Measurements from ENCODE around the gene PRKAR1B. TPM values are rescaled to one million over a fixed set of nuclear protein-coding genes. Genes with fewer than 3 reads are reported as not detected.
"Not testable (repeated sequence)": the region's sequence is repeated elsewhere in the genome, so short reads cannot be mapped to it uniquely, and the experiment has no call there.

Gene PRKAR1B
- polyA plus RNA-seq, 1 of the 3 experiments (the other 2 are of a cell fraction), result 63.7 TPM

DNA sequence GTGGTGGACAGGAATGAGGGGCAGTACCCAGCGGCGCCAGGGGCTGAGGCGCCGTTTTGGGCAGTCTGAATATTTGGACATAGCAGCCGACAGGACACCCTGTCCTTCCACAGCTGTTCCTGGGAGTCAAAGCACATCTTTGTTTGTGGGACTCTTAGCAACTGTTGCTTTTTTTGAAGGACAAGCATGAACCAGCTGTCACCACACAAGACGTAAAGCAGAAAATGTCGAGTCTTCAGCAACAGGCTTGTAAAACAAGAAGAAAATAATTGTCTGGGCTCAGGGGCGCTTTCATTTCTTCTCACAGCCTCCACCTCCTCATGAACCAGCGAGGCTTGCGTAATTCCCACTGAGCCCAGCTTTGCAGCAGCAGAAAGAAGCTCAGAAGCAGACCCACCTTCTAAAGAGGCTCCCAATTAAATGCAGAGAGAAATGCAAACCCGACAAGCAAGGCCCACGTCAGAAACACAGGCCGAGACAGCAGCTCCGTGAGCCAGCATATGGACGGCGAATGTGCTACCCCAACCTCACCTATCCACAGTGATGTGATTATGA, 69.4 kb downstream of the PRKAR1B start:
- Histone ChIP-seq H3K9me3 (no peaks in the 10 kb centered on the region), H3K4me3 (ENCODE audit: low read depth in 2 of 2, low read length in 1 of 2) (no peak overlapping the region), H3K4me1 (ENCODE audit: control insufficient read depth in 1 of 2, insufficient read depth in 2 of 2, low read depth in 1 of 2, low read length in 1 of 2) (no peaks in the 10 kb centered on the region), H3K4me2 (no peak overlapping the region), H3F3A (replicated peaks; ENCODE audit: insufficient read depth) (peaks cover 4% of the 10 kb centered on the region), H3K79me2 (ENCODE audit: insufficient read depth) (no peaks in the 10 kb centered on the region), H3K9me2 (no peaks in the 10 kb centered on the region), H2AFZ (ENCODE audit: low read depth) (no peak overlapping the region), H3K9ac (no peak overlapping the region), H3K27me3 (ENCODE audit: insufficient read depth) (no peaks in the 10 kb centered on the region), H4K20me1 (ENCODE audit: insufficient read depth) (no peaks in the 10 kb centered on the region), H3K27ac (ENCODE audit: low read depth in 2 of 2, low read length in 1 of 2) (no peak overlapping the region), H3K36me3 (replicated peaks in 1 of 2; ENCODE audit: control insufficient read depth in 1 of 2, insufficient read depth in 2 of 2, low read length in 1 of 2) (no peaks in the 10 kb centered on the region)
- WGBS (ENCODE audit: low lambda C conversion rate), result 88% methylated on average over 16 of the region's 16 CpGs
- no peak for DNase-seq
- no peak for TF ChIP-seq EP300 (IDR thresholded peaks at IDR 0.05; ENCODE audit: borderline replicate concordance in 1 of 2, low read depth in 1 of 2, low read length in 1 of 2)
- no peak for TF ChIP-seq YY1 (IDR thresholded peaks at IDR 0.05; ENCODE audit: low read depth)
- TF ChIP-seq, protein P1, sequence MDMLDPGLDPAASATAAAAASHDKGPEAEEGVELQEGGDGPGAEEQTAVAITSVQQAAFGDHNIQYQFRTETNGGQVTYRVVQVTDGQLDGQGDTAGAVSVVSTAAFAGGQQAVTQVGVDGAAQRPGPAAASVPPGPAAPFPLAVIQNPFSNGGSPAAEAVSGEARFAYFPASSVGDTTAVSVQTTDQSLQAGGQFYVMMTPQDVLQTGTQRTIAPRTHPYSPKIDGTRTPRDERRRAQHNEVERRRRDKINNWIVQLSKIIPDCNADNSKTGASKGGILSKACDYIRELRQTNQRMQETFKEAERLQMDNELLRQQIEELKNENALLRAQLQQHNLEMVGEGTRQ (IDR thresholded peaks at IDR 0.05; ENCODE audit: borderline replicate concordance, low read depth, low read length), result no peak
- no peak for TF ChIP-seq POLR2AphosphoS5 (IDR thresholded peaks at IDR 0.05; ENCODE audit: low read depth, low read length)
- TF ChIP-seq TEAD4 (IDR thresholded peaks at IDR 0.05; ENCODE audit: borderline replicate concordance, insufficient read depth), result no peak
- TF ChIP-seq, protein P2, sequence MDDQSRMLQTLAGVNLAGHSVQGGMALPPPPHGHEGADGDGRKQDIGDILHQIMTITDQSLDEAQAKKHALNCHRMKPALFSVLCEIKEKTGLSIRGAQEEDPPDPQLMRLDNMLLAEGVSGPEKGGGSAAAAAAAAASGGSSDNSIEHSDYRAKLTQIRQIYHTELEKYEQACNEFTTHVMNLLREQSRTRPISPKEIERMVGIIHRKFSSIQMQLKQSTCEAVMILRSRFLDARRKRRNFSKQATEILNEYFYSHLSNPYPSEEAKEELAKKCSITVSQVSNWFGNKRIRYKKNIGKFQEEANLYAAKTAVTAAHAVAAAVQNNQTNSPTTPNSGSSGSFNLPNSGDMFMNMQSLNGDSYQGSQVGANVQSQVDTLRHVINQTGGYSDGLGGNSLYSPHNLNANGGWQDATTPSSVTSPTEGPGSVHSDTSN (IDR thresholded peaks at IDR 0.05), result no peak
- no peak for TF ChIP-seq SMC3 (IDR thresholded peaks at IDR 0.05; ENCODE audit: low read depth, low read length)
- TF ChIP-seq MXI1 (IDR thresholded peaks at IDR 0.05; ENCODE audit: low read depth, low read length), result no peak
- TF ChIP-seq RXRA (IDR thresholded peaks at IDR 0.05; ENCODE audit: borderline replicate concordance, low read depth), result no peak
- no peak for TF ChIP-seq FOXM1 (IDR thresholded peaks at IDR 0.05; ENCODE audit: low read depth)
- no peak for TF ChIP-seq EZH2phosphoT487 (IDR thresholded peaks at IDR 0.05; ENCODE audit: borderline replicate concordance, low read depth)
- TF ChIP-seq, protein P3, sequence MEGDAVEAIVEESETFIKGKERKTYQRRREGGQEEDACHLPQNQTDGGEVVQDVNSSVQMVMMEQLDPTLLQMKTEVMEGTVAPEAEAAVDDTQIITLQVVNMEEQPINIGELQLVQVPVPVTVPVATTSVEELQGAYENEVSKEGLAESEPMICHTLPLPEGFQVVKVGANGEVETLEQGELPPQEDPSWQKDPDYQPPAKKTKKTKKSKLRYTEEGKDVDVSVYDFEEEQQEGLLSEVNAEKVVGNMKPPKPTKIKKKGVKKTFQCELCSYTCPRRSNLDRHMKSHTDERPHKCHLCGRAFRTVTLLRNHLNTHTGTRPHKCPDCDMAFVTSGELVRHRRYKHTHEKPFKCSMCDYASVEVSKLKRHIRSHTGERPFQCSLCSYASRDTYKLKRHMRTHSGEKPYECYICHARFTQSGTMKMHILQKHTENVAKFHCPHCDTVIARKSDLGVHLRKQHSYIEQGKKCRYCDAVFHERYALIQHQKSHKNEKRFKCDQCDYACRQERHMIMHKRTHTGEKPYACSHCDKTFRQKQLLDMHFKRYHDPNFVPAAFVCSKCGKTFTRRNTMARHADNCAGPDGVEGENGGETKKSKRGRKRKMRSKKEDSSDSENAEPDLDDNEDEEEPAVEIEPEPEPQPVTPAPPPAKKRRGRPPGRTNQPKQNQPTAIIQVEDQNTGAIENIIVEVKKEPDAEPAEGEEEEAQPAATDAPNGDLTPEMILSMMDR (IDR thresholded peaks at IDR 0.05), result no peak
- ChIA-PET POLR2A (no interaction called here), CTCF (interaction anchor here (1.4 kb wide), 1 partner anchor 12 kb away, joined by 3 read pairs; no protein-coding TSS in a partner anchor)

DNA sequence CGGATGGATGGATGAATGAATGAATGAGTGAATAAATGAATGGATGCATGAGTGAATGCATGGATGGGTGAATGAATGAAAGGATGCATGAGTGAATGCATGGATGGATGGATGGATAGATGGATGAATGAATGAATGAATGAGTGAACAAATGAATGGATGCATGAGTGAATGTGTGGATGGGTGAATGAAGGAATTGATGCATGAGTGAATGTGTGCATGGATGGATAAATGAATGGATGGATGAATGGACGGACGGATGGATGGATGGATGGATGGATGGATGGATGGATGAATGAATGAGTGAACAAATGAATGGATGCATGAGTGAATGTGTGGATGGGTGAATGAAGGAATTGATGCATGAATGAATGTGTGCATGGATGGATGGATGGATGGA, 70.1 kb downstream of the PRKAR1B start:
- H3K4me2 ChIP-seq; H3K4me3 ChIP-seq (ENCODE audit: low read depth in 2 of 2, low read length in 1 of 2); H4K20me1 ChIP-seq (ENCODE audit: insufficient read depth); H3K27me3 ChIP-seq (ENCODE audit: insufficient read depth); H3K79me2 ChIP-seq (ENCODE audit: insufficient read depth); H2AFZ ChIP-seq (ENCODE audit: low read depth); H3F3A ChIP-seq (replicated peaks; ENCODE audit: insufficient read depth); H3K27ac ChIP-seq (ENCODE audit: low read depth in 2 of 2, low read length in 1 of 2); H3K9ac ChIP-seq; POLR2A ChIA-PET; CTCF ChIA-PET; H3K36me3 ChIP-seq (replicated peaks in 1 of 2; ENCODE audit: control insufficient read depth in 1 of 2, insufficient read depth in 2 of 2, low read length in 1 of 2); H3K4me1 ChIP-seq (ENCODE audit: control insufficient read depth in 1 of 2, insufficient read depth in 2 of 2, low read depth in 1 of 2, low read length in 1 of 2); DNase-seq; H3K9me3 ChIP-seq; H3K9me2 ChIP-seq: not testable (repeated sequence)
- WGBS (ENCODE audit: low lambda C conversion rate), result 93% methylated on average over 3 of the region's 3 CpGs
